GM13977 (cell line): Measurements from ENCODE around the gene ME3.
"Not testable (repeated sequence)": the region's sequence is repeated elsewhere in the genome, so short reads cannot be mapped to it uniquely, and the experiment has no call there.

ENCODE experiments used
- DNase-seq: peaks from one replicate; pipeline ENCODE4 v3.0.0; 2012; ENCODE audit warnings: low spot score
- CTCF ChIP-seq: IDR thresholded peaks from 2 replicates; pipeline ENCODE4 v1.5.1; 2012; ENCODE audit warnings: mild to moderate bottlenecking, control low read depth; ENCODE audit not compliant: insufficient read depth; ENCODE audit errors: extremely low read depth, missing control alignments
- in situ Hi-C: fragments of 300-500 bp; cut with MboI; formaldehyde crosslinking; loops from one replicate; pipeline ENCODE4 v1.12.0; 2022; ENCODE audit warnings: low sequenced_read_pairs, low pct_unique_long_range_greater_than_20kb, mixed read lengths, inconsistent platforms; ENCODE audit not compliant: unreplicated experiment

The ME3 gene

GRCh38 chr11:86418917-86419316 is 253.5 kb downstream of the ME3 start:
- peak; percentile 31 for TF ChIP-seq CTCF
- in situ Hi-C loops: no loop called here
- DNase-seq: no peak

GRCh38 chr11:86418513-86418912 is 253.9 kb downstream of the ME3 start:
- in situ Hi-C loops: no loop called here
- DNase-seq: no peak
- TF ChIP-seq CTCF: no peak

DNA sequence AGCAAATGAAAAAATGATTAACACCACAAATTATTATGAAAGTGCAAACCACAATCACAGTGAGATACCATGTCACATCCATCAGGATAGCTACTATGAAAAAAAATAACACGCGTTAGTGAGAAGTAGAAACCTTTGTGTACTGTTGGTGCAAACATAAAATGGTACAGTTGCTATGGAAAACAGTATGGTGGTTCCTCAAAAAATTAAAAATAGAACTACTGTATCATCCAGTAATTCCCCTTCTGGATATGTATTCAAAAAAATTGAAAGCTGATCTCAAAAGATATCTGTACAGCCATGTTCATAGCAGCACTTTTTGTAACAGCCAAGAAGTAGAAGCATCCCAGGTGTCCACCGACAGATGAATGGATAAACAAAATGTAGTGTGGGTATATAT is 254.3 kb downstream of the ME3 start:
- in situ Hi-C loops: no loop called here
- no peak for TF ChIP-seq CTCF
- DNase-seq: no peak

DNA sequence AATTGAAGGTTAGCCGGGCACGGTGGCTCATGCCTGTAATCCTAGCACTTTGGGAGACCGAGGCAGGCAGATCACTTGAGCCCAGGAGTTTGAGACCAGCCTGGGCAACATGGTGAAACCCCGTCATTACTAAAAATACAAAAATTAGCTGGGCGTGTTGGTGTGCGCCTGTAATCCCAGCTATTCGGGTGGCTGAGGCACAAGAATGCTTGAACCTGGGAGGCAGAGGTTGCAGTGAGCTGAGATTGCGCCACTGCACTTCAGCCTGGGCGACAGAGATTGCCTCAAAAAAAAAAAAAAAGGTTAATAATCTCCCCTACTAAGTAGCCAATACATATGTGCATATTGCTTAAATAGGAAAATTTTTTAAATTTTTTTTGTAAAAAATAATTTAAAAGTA is 255.5 kb downstream of the ME3 start:
- in situ Hi-C loops: not testable (repeated sequence)

DNA sequence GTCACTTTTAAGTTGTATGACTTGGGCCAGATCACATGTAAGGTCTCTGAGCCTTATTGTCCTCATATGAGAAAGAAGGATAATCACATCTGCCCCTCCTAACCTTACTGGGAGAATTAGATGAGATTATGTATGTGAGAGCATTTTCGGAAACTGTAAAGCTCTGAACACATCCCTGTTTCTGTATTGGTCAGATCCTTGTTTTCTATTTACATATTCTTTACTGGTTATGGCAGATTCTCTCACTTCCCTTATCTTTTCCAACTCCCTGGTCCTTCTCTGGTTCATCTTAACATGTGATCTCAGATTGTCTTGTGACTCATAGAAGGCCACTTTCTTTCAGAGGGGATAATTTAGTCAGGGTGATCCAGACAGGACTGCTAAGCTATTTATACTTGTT is 255.9 kb downstream of the ME3 start:
- TF ChIP-seq CTCF: no peak
- DNase-seq: no peak
- in situ Hi-C loops: no loop called here

More for the DNA sequence above, 255.5 kb downstream of the ME3 start:
- DNase-seq: not testable (repeated sequence)

DNA sequence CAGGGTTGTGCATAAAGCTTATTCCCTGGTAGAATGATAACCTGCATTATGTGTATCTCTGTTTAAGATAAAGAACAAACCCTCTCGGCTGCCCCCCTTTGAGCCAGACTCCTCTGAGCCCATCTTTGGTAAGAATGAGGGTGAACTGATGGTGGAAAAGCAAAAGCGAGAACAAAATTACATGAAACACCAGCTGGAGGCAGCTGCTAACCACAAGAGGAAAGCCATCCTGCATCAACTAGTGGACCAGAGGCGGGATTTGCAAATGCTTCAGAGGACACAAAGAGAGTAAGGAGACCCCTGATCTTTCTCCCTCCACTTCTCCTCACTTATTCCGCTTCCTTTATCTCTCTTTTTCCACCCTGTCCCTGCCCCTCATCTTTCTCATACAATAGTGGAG is 257.4 kb downstream of the ME3 start:
- DNase-seq: no peak
- in situ Hi-C loops: no loop called here
- TF ChIP-seq CTCF: no peak

DNA sequence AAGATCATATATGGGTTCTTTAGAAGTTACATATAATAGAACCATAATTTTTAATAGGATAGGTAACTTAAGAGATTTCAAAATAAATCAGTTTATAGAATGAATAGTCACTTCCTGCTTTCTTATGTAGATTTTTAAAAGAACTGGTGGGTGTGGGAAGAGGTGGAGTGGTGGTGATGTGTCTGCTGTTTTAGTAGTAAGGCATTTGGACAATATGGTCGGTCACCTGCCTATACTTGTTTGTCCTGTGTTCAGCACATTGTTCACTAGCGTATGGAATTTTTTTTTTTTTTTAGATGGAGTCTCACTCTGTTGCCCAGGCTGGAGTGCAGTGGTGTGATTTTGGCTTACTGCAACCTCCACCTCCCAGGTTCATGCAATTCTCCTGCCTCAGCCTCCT is 258.4 kb downstream of the ME3 start:
- in situ Hi-C loops: no loop called here
- TF ChIP-seq CTCF: no peak
- no peak for DNase-seq
